ENCODE data around the gene TAF1. TPM values are rescaled to one million over a fixed set of nuclear protein-coding genes. Genes with fewer than 3 reads are reported as not detected.

Gene TAF1
- total and polyA plus RNA-seq, 2 donors (not counting 3 experiments of a cell fraction or from before 2014, with no cell fraction given): 8.2 to 41.0 TPM

DNA sequence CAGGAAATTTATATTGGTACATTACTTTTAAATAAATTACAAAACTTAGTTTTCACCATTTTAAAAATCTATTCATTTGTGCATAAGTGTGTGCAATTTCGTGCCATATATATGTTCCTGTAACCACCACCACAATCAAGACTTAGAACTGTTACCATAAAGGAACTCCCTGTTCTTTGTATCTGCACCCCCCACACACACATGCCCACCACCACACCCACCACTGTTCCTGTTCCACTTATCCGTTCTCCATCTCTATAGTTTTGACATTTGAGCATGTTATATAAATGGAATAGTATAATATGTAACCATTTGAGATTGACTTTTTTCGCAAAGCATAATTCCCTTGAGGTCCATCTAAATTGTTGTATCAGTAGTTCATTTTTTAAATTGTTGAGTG lies 73.7 kb downstream of the TAF1 start:
- Histone ChIP-seq H3K9me3 (replicated peaks; ENCODE audit: control insufficient read depth, insufficient read depth, low read length) (no peaks in the 10 kb centered on the region), H2AFZ (ENCODE audit: low read depth, low read length) (no peak overlapping the region), H3K4me1 (ENCODE audit: control insufficient read depth, extremely low read depth, insufficient read depth, low read length) (no peaks in the 10 kb centered on the region), H3K36me3 (ENCODE audit: control insufficient read depth in 2 of 2, extremely low read depth in 1 of 2, insufficient read depth in 2 of 2, low read length in 2 of 2) (peaks cover 0 to 2% of the 10 kb centered on the region in 2 experiments), H3K9me1 (replicated peaks; ENCODE audit: control insufficient read depth, extremely low read depth, insufficient read depth, low read length) (no peaks in the 10 kb centered on the region), H3K9ac (replicated peaks; ENCODE audit: extremely low read depth, insufficient read depth, low read length) (no peak overlapping the region), H4K20me1 (replicated peaks; ENCODE audit: control insufficient read depth, extremely low read depth, insufficient read depth, low read length) (no peaks in the 10 kb centered on the region), H3K4me2 (ENCODE audit: insufficient read depth, low read length) (no peak overlapping the region), H3K4me3 (replicated peaks in 1 of 3; ENCODE audit: insufficient read depth in 1 of 3, low read depth in 1 of 3, low read length in 3 of 3) (no peak overlapping the region), H3K27me3 (ENCODE audit: control insufficient read depth in 2 of 2, insufficient read depth in 2 of 2, low read length in 2 of 2) (no peaks in the 10 kb centered on the region), H3K79me2 (ENCODE audit: control insufficient read depth, insufficient read depth, low read length) (no peaks in the 10 kb centered on the region), H3K27ac (ENCODE audit: insufficient read depth, low read depth, low read length) (no peak overlapping the region)
- DNase-seq (ENCODE audit: low read depth, low spot score) (no peak), FAIRE-seq (no peak)
- POLR2A ChIA-PET: no interaction called here
- dilution Hi-C loops (cut with MboI; ENCODE audit: extremely low pct_ligation_motif_present, low sequenced_read_pairs) (no loop called here), intact Hi-C loops (cut with micrococcal nuclease) (no loop called here)
- TF ChIP-seq, protein P1, sequence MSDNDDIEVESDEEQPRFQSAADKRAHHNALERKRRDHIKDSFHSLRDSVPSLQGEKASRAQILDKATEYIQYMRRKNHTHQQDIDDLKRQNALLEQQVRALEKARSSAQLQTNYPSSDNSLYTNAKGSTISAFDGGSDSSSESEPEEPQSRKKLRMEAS (IDR thresholded peaks at IDR 0.05; ENCODE audit: insufficient read depth, insufficient read length): no peak
- TF ChIP-seq JUN (IDR thresholded peaks at IDR 0.05; ENCODE audit: borderline replicate concordance, insufficient read depth, insufficient read length, low read depth) (no peak), POLR2AphosphoS5 (IDR thresholded peaks at IDR 0.05; ENCODE audit: insufficient read depth, low read depth, low read length) (no peak), GATA2 (IDR thresholded peaks at IDR 0.05; ENCODE audit: insufficient read depth, insufficient read length, low read depth, low read length) (no peak), FOS (IDR thresholded peaks at IDR 0.05; ENCODE audit: borderline replicate concordance, insufficient read depth, low read length) (no peak), MYC (IDR thresholded peaks at IDR 0.05; ENCODE audit: low read depth, low read length) (no peak), POLR2A (IDR thresholded peaks at IDR 0.05; ENCODE audit: low read depth, low read length) (no peak), EZH2 (IDR thresholded peaks at IDR 0.05; ENCODE audit: borderline replicate concordance, low read depth, low read length, severe bottlenecking) (no peak)
- TF ChIP-seq, protein P2, sequence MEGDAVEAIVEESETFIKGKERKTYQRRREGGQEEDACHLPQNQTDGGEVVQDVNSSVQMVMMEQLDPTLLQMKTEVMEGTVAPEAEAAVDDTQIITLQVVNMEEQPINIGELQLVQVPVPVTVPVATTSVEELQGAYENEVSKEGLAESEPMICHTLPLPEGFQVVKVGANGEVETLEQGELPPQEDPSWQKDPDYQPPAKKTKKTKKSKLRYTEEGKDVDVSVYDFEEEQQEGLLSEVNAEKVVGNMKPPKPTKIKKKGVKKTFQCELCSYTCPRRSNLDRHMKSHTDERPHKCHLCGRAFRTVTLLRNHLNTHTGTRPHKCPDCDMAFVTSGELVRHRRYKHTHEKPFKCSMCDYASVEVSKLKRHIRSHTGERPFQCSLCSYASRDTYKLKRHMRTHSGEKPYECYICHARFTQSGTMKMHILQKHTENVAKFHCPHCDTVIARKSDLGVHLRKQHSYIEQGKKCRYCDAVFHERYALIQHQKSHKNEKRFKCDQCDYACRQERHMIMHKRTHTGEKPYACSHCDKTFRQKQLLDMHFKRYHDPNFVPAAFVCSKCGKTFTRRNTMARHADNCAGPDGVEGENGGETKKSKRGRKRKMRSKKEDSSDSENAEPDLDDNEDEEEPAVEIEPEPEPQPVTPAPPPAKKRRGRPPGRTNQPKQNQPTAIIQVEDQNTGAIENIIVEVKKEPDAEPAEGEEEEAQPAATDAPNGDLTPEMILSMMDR (IDR thresholded peaks at IDR 0.05; ENCODE audit: extremely low read depth in 1 of 2, insufficient read depth in 1 of 2, low read depth in 1 of 2, low read length in 2 of 2): no peak
- CTCF ChIA-PET: no interaction called here
- no TSS peak for BruUV-seq (replicated peaks)
